Stomach (tissue), 4 donors: Measurements from ENCODE around the gene UGT1A7.

Experiments
- POLR2AphosphoS5 ChIP-seq, 3 donors: sonication (generic); formaldehyde crosslinking; IDR thresholded peaks; one replicate each; pipeline ENCODE4 v1.6.1; 2016; ENCODE audit warnings: antibody characterized with exemption in 3 of 3
- TF ChIP-seq, protein P1 (sequence below), 7 experiments: fragments of 450-650 bp in 4 of 7; fragments of 200-600 bp in 3 of 7; sonication (generic) in 3 of 7; IDR thresholded peaks; one replicate each; pipeline ENCODE4 v1.5.1; 2016 to 2019; ENCODE audit warnings: antibody characterized with exemption in 7 of 7, control low read depth in 2 of 7, mild to moderate bottlenecking in 1 of 7

DNA sequence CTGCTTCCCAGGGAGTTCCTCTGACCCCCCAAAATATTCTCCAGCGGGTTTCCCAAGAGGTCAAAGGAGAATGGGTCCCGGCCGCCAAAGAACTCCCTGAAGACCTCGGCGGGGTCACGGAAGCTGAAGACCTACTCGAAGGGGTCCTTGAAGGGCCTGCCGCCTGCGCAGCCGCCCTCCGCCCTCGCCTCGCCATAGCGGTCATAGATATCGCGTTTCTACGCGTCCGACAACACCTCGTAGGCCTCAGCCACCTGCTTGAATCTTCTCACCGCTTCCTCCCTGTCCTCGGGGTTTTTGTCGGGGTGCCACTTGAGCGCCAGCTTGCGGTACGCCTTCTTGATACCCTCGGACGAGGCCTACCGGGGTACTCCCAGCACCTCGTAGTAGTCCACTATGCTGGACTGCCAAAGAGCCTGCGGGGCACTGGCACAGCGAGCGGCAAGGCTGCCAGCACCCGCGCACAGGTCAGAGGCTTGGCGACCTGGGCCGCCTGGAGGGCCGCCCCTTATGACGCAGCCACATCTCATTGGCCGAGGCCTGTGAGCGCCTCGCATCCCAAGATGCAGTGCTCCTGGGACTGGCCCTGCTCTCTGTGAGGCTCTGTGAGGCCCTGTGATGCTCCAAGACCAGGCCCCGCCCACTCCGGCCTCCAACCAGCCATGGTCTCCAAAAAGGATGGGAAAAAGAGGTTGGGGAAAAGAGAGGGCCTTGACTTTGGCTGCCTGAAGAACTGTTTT is 73.3 kb downstream of the UGT1A7 start:
- TF ChIP-seq, protein P1, sequence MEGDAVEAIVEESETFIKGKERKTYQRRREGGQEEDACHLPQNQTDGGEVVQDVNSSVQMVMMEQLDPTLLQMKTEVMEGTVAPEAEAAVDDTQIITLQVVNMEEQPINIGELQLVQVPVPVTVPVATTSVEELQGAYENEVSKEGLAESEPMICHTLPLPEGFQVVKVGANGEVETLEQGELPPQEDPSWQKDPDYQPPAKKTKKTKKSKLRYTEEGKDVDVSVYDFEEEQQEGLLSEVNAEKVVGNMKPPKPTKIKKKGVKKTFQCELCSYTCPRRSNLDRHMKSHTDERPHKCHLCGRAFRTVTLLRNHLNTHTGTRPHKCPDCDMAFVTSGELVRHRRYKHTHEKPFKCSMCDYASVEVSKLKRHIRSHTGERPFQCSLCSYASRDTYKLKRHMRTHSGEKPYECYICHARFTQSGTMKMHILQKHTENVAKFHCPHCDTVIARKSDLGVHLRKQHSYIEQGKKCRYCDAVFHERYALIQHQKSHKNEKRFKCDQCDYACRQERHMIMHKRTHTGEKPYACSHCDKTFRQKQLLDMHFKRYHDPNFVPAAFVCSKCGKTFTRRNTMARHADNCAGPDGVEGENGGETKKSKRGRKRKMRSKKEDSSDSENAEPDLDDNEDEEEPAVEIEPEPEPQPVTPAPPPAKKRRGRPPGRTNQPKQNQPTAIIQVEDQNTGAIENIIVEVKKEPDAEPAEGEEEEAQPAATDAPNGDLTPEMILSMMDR (IDR thresholded peaks at IDR 0.05) = no peak
- TF ChIP-seq POLR2AphosphoS5 (IDR thresholded peaks at IDR 0.05) = no peak
